ENCODE data around the gene VCPKMT. TPM values are rescaled to one million over a fixed set of nuclear protein-coding genes. Genes with fewer than 3 reads are reported as not detected.

The VCPKMT gene
- polyA plus RNA-seq, 1 donor (not counting 4 experiments of a cell fraction or from before 2014, with no cell fraction given) = 9.4 TPM

GRCh38 chr14:50122291-50122690, 5.9 kb upstream of the VCPKMT start:
- Histone ChIP-seq H3K4me1 (ENCODE audit: control insufficient read depth, extremely low read depth, insufficient read depth, low read length) (no peaks in the 10 kb centered on the region), H3K4me3 (ENCODE audit: control insufficient read depth in 2 of 3, extremely low read depth in 1 of 3, insufficient read depth in 2 of 3, low read depth in 1 of 3, low read length in 3 of 3) (no peak overlapping the region), H3K27me3 (ENCODE audit: control insufficient read depth, extremely low read depth, insufficient read depth, low read length) (no peaks in the 10 kb centered on the region), H3K4me2 (ENCODE audit: control insufficient read depth, extremely low read depth, insufficient read depth, low read depth, low read length) (no peak overlapping the region), H3K9me1 (ENCODE audit: control insufficient read depth, extremely low read depth, insufficient read depth, low read length) (no peaks in the 10 kb centered on the region), H3K9ac (ENCODE audit: control insufficient read depth, extremely low read depth, insufficient read depth, low read length) (no peak overlapping the region), H3K79me2 (ENCODE audit: control insufficient read depth, insufficient read depth, low read length) (no peaks in the 10 kb centered on the region), H3K36me3 (ENCODE audit: control insufficient read depth in 2 of 2, extremely low read depth in 1 of 2, insufficient read depth in 2 of 2, low read length in 2 of 2) (peaks cover 5 to 13% of the 10 kb centered on the region in 2 experiments), H2AFZ (ENCODE audit: control insufficient read depth, low read length) (no peak overlapping the region), H3K9me3 (ENCODE audit: control insufficient read depth, low read depth, low read length) (no peaks in the 10 kb centered on the region), H4K20me1 (ENCODE audit: control insufficient read depth, extremely low read depth, insufficient read depth, low read length) (no peaks in the 10 kb centered on the region), H3K27ac (ENCODE audit: control insufficient read depth, insufficient read depth, low read length) (no peak overlapping the region)
- TF ChIP-seq, protein P1, sequence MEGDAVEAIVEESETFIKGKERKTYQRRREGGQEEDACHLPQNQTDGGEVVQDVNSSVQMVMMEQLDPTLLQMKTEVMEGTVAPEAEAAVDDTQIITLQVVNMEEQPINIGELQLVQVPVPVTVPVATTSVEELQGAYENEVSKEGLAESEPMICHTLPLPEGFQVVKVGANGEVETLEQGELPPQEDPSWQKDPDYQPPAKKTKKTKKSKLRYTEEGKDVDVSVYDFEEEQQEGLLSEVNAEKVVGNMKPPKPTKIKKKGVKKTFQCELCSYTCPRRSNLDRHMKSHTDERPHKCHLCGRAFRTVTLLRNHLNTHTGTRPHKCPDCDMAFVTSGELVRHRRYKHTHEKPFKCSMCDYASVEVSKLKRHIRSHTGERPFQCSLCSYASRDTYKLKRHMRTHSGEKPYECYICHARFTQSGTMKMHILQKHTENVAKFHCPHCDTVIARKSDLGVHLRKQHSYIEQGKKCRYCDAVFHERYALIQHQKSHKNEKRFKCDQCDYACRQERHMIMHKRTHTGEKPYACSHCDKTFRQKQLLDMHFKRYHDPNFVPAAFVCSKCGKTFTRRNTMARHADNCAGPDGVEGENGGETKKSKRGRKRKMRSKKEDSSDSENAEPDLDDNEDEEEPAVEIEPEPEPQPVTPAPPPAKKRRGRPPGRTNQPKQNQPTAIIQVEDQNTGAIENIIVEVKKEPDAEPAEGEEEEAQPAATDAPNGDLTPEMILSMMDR (optimal IDR thresholded peaks at IDR 0.05 in 1 of 3, IDR thresholded peaks at IDR 0.05 in 1 of 3, conservative IDR thresholded peaks at IDR 0.05 in 1 of 3; ENCODE audit: extremely low read depth in 1 of 3, insufficient read depth in 2 of 3, low read length in 3 of 3) = no peak
- TF ChIP-seq EZH2 (IDR thresholded peaks at IDR 0.05; ENCODE audit: low read length) = no peak
- FAIRE-seq = no peak
- dilution Hi-C loops (cut with MboI; ENCODE audit: extremely low pct_ligation_motif_present, low sequenced_read_pairs) = no loop called here
- DNase-seq (ENCODE audit: low read depth, low spot score) = no peak

GRCh38 chr14:50121486-50121885, 5.1 kb upstream of the VCPKMT start:
- Histone ChIP-seq H3K36me3 (ENCODE audit: control insufficient read depth in 2 of 2, extremely low read depth in 1 of 2, insufficient read depth in 2 of 2, low read length in 2 of 2) (peaks cover 5 to 13% of the 10 kb centered on the region in 2 experiments), H3K9me3 (ENCODE audit: control insufficient read depth, low read depth, low read length) (no peaks in the 10 kb centered on the region), H3K27me3 (ENCODE audit: control insufficient read depth, extremely low read depth, insufficient read depth, low read length) (no peaks in the 10 kb centered on the region), H4K20me1 (ENCODE audit: control insufficient read depth, extremely low read depth, insufficient read depth, low read length) (no peaks in the 10 kb centered on the region), H2AFZ (ENCODE audit: control insufficient read depth, low read length) (no peak overlapping the region), H3K27ac (ENCODE audit: control insufficient read depth, insufficient read depth, low read length) (no peak overlapping the region), H3K79me2 (ENCODE audit: control insufficient read depth, insufficient read depth, low read length) (no peaks in the 10 kb centered on the region), H3K4me1 (ENCODE audit: control insufficient read depth, extremely low read depth, insufficient read depth, low read length) (peaks cover 3% of the 10 kb centered on the region), H3K9me1 (ENCODE audit: control insufficient read depth, extremely low read depth, insufficient read depth, low read length) (no peaks in the 10 kb centered on the region), H3K4me3 (ENCODE audit: control insufficient read depth in 2 of 3, extremely low read depth in 1 of 3, insufficient read depth in 2 of 3, low read depth in 1 of 3, low read length in 3 of 3) (no peak overlapping the region), H3K9ac (ENCODE audit: control insufficient read depth, extremely low read depth, insufficient read depth, low read length) (no peak overlapping the region), H3K4me2 (ENCODE audit: control insufficient read depth, extremely low read depth, insufficient read depth, low read depth, low read length) (no peak overlapping the region)
- no peak for FAIRE-seq
- no peak for DNase-seq (ENCODE audit: low read depth, low spot score)
- dilution Hi-C loops (cut with MboI; ENCODE audit: extremely low pct_ligation_motif_present, low sequenced_read_pairs) = no loop called here
- TF ChIP-seq, protein P1 (optimal IDR thresholded peaks at IDR 0.05 in 1 of 3, IDR thresholded peaks at IDR 0.05 in 1 of 3, conservative IDR thresholded peaks at IDR 0.05 in 1 of 3; ENCODE audit: extremely low read depth in 1 of 3, insufficient read depth in 2 of 3, low read length in 3 of 3) = no peak
- no peak for TF ChIP-seq EZH2 (IDR thresholded peaks at IDR 0.05; ENCODE audit: low read length)
